Breast epithelium (tissue), 4 donors: ENCODE data around the gene OR10T2. TPM values are rescaled to one million over a fixed set of nuclear protein-coding genes. Genes with fewer than 3 reads are reported as not detected.
"Not testable (repeated sequence)": the region's sequence is repeated elsewhere in the genome, so short reads cannot be mapped to it uniquely, and the experiment has no call there.

Experiments used
- DNase-seq, 2 donors: peaks; one replicate each; pipeline ENCODE4 v3.0.0-alpha.2; 2019; ENCODE audit warnings: low spot score in 2 of 2
- H3K27ac ChIP-seq, 2 donors: fragments of 200-600 bp; sonication (generic) in 1 of 2; one replicate each; pipeline ENCODE4 v1.5.1; 2016 to 2019; ENCODE audit warnings: mild to moderate bottlenecking in 1 of 2
- H3K27me3 ChIP-seq, 2 donors: fragments of 200-600 bp; sonication (generic) in 1 of 2; one replicate each; pipeline versions ENCODE4 v1.5.1 to v1.6.0; 2017 to 2019; ENCODE audit warnings: control low read depth in 1 of 2, mild to moderate bottlenecking in 1 of 2
- H3K36me3 ChIP-seq: fragments of 200-600 bp; one replicate; pipeline ENCODE4 v1.5.1; 2019
- H3K4me1 ChIP-seq, 2 donors: fragments of 200-600 bp; sonication (generic); one replicate each; pipeline ENCODE4 v1.5.1; 2016 to 2019; ENCODE audit warnings: control low read depth in 1 of 2
- H3K4me3 ChIP-seq, 3 donors: fragments of 200-600 bp; sonication (generic); 1 replicate in 2 of 3; 2 replicates in 1 of 3; pipeline ENCODE4 v1.5.1; 2016 to 2019; ENCODE audit warnings: mild to moderate bottlenecking in 3 of 3, moderate library complexity in 2 of 3
- H3K9me3 ChIP-seq, 2 donors: fragments of 200-600 bp; sonication (generic) in 1 of 2; one replicate each; pipeline ENCODE4 v1.5.1; 2016 to 2019; ENCODE audit warnings: control low read depth in 1 of 2
- CTCF ChIP-seq, 3 donors: fragments of 450-650 bp; IDR thresholded peaks; one replicate each; pipeline ENCODE4 v1.5.1; 2016 to 2017; ENCODE audit warnings: antibody characterized with exemption in 3 of 3, mild to moderate bottlenecking in 3 of 3, moderate library complexity in 3 of 3
- POLR2A ChIP-seq: fragments of 450-650 bp; IDR thresholded peaks from one replicate; pipeline ENCODE4 v1.6.1; 2016; ENCODE audit warnings: antibody characterized with exemption, mild to moderate bottlenecking, moderate library complexity
- POLR2AphosphoS5 ChIP-seq, 3 donors: sonication (generic); formaldehyde crosslinking; IDR thresholded peaks; one replicate each; pipeline ENCODE4 v1.6.1; 2017; ENCODE audit warnings: antibody characterized with exemption in 3 of 3
- intact Hi-C: fragments of 100-400 bp; cut with DNase I; formaldehyde crosslinking; loops from one replicate; pipeline ENCODE4 v1.15.1; 2023; ENCODE audit warnings: low total_unique reads
- total RNA-seq, 3 donors: library from RNA; depleted of rRNA; stranded (reverse); fragments of >200 nt; gene quantifications; one replicate each; pipeline ENCODE4 v1.1.0, GENCODE V29; 2016

Gene OR10T2
- total RNA-seq, 3 donors from 2014 or later: not detected

GRCh38 chr1:158357441-158357840 is 41.8 kb downstream of the OR10T2 start:
- H3K4me1 ChIP-seq: no peaks in the 10 kb centered on the region
- no peaks in the 10 kb centered on the region for H3K9me3 ChIP-seq
- H3K27me3 ChIP-seq: no peaks in the 10 kb centered on the region
- no peaks in the 10 kb centered on the region for H3K36me3 ChIP-seq
- DNase-seq: no peak
- H3K4me3 ChIP-seq: no peak overlapping the region
- TF ChIP-seq CTCF (IDR thresholded peaks at IDR 0.05) (no peak), POLR2A (no peak), POLR2AphosphoS5 (IDR thresholded peaks at IDR 0.05) (no peak)
- intact Hi-C loops: no loop called here
- H3K27ac ChIP-seq: no peak overlapping the region

DNA sequence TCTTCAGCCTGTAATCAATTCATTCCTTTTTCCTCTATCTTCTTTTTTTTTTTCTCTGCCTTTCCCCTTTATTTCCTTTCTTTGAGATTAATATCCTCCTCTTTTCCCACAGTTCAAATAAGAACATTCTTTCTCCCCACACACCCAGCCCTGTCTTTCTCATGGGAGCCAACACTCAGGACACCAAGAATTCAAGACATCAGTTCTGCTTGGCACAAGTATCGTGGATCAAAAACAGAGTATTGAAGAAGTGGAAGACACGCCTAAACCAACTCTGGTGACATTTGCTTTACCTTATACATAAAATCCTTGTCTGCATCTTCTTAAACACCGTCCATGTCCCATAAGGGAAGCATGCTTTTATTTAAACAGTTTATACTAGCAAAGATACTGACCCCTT is 42.6 kb downstream of the OR10T2 start:
- no peaks in the 10 kb centered on the region for H3K36me3 ChIP-seq
- no peak overlapping the region for H3K27ac ChIP-seq
- H3K4me3 ChIP-seq: no peak overlapping the region
- H3K27me3 ChIP-seq: no peaks in the 10 kb centered on the region
- H3K9me3 ChIP-seq: no peaks in the 10 kb centered on the region
- no peaks in the 10 kb centered on the region for H3K4me1 ChIP-seq
- TF ChIP-seq CTCF (IDR thresholded peaks at IDR 0.05) (no peak), POLR2AphosphoS5 (IDR thresholded peaks at IDR 0.05) (no peak), POLR2A (no peak)
- intact Hi-C loops: no loop called here
- no peak for DNase-seq

DNA sequence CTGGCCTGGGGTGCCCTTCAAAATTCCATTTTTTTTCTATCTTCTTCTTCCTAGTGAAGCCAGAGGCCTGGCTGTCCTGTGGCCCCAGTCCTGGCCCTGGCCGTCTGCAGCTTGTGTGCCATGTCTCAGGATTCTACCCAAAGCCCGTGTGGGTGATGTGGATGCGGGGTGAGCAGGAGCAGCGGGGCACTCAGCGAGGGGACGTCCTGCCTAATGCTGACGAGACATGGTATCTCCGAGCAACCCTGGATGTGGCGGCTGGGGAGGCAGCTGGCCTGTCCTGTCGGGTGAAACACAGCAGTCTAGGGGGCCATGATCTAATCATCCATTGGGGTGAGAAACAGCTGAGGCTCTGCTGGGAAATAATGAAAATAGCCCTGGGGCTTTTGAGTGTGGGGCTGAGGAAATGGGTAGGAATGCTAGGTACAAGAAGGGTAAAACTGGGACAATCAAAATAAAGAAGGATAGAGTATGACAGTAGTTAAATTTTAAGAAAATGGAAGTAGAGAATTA is 43.4 kb downstream of the OR10T2 start:
- Histone ChIP-seq H3K4me3 (no peak overlapping the region), H3K4me1 (no peaks in the 10 kb centered on the region), H3K36me3 (no peaks in the 10 kb centered on the region), H3K27ac (no peak overlapping the region), H3K27me3 (no peaks in the 10 kb centered on the region), H3K9me3 (no peaks in the 10 kb centered on the region)
- intact Hi-C loops: no loop called here
- DNase-seq: no peak
- TF ChIP-seq POLR2A (no peak), CTCF (IDR thresholded peaks at IDR 0.05) (no peak), POLR2AphosphoS5 (IDR thresholded peaks at IDR 0.05) (no peak)

- Histone ChIP-seq H3K4me3 (no peak overlapping the region), H3K4me1 (no peaks in the 10 kb centered on the region), H3K36me3 (no peaks in the 10 kb centered on the region), H3K27me3 (no peaks in the 10 kb centered on the region), H3K27ac (no peak overlapping the region), H3K9me3 (peaks cover 0 to under 1% of the 10 kb centered on the region in 2 donors)
- TF ChIP-seq CTCF (IDR thresholded peaks at IDR 0.05) (no peak), POLR2AphosphoS5 (IDR thresholded peaks at IDR 0.05) (no peak)
- intact Hi-C loops: no loop called here
- DNase-seq: no peak
Observed at GRCh38 chr1:158354255-158354654, 45.0 kb downstream of the OR10T2 start.

DNA sequence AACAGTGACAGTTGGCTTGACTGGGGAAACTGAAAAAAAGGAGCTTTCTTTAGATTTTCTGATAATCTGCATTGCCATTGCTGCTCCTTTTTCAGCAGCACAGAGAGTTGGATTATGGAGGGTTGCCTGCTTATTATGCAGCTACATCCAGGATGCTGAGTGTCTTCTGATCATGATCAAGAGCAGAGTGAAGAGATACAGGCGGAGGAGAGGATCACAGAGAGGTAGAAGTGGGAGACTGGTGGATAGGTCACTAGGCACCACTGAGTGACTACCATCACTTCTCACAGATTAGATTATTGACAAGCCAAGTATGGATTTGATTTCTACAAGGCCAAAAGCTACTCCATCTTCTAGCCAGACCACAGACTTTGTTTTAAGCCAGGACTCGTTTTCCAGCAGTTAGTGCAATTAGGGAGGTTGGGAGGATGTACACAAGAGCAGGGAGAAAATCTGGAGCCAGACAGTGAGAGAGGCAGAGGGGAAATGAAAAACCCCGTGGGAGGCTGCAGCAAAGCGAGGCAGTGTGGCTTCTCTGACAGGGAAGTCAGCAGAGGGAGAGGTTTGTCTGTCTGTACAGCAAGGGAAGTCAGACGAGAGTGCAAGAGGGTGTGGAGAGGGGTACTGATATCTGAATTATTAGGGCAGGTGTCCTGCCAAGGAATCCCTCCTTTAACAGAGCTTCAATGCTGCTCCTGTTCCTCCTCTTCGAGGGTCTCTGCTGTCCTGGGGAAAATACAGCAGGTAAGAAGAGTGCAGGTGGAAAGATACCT is 45.8 kb downstream of the OR10T2 start, which contains the start of gene CD1E:
Gene CD1E, plus strand, starts transcription at position 592 of the 773 bp plus-strand sequence. Its CDS starts 95 bp downstream, at position 687.
- DNase-seq: no peak
- Histone ChIP-seq H3K4me3 (no peak within 1 kb of the TSS), H3K36me3 (no peaks in the 10 kb centered on the region), H3K27me3 (no peaks in the 10 kb centered on the region), H3K9me3 (peaks cover 0 to 6% of the 10 kb centered on the region in 2 donors), H3K4me1 (no peaks in the 10 kb centered on the region), H3K27ac (no peak within 1 kb of the TSS)
- intact Hi-C loops: no loop called here
- TF ChIP-seq POLR2AphosphoS5 (IDR thresholded peaks at IDR 0.05) (no peak), CTCF (IDR thresholded peaks at IDR 0.05) (no peak), POLR2A (no peak)

- H3K4me3 ChIP-seq, H3K27ac ChIP-seq, H3K9me3 ChIP-seq, H3K36me3 ChIP-seq, intact Hi-C loops, H3K27me3 ChIP-seq, H3K4me1 ChIP-seq, DNase-seq: not testable (repeated sequence)
Observed at GRCh38 chr1:158348946-158349345, 50.3 kb downstream of the OR10T2 start.
